Skin epidermis (tissue), 12 donors: Measurements from ENCODE around the gene PAFAH1B2.

Experiments used
- H3K27ac ChIP-seq, 21 experiments: fragments of 200-600 bp; sonication (generic) in 11 of 21; one replicate each; pipeline ENCODE4 v1.5.0; 2020; ENCODE audit warnings: mild to moderate bottlenecking in 3 of 21, inconsistent platforms in 2 of 21, moderate library complexity in 2 of 21
- H3K4me3 ChIP-seq, 7 experiments: fragments of 200-600 bp; sonication (generic) in 2 of 7; one replicate each; pipeline ENCODE4 v1.5.0; 2020; ENCODE audit warnings: inconsistent platforms in 2 of 7, mild to moderate bottlenecking in 2 of 7, moderate library complexity in 1 of 7

The PAFAH1B2 gene

GRCh38 chr11:117214404-117215110 is 70.5 kb downstream of the PAFAH1B2 start:
- H3K27ac ChIP-seq = no peak overlapping the region
- H3K4me3 ChIP-seq = no peak overlapping the region

- H3K4me3 ChIP-seq = no peak overlapping the region
- H3K27ac ChIP-seq = peak overlapping the region in 11 of 21 experiments; percentile 8 to 81 (median 55)
Observed at GRCh38 chr11:117217141-117218084, 73.3 kb downstream of the PAFAH1B2 start.

- Histone ChIP-seq H3K4me3 (no peak overlapping the region), H3K27ac (peak overlapping the region in 11 of 21 experiments; percentile 8 to 81 (median 55))
Observed at GRCh38 chr11:117218133-117218915, 74.2 kb downstream of the PAFAH1B2 start.

- no peak overlapping the region for H3K4me3 ChIP-seq
- H3K27ac ChIP-seq = peak overlapping the region in 7 of 21 experiments; percentile 3 to 81 (median 58)
Observed at GRCh38 chr11:117219001-117219400, 74.9 kb downstream of the PAFAH1B2 start.

- H3K4me3 ChIP-seq = no peak overlapping the region
- peak overlapping the region in 6 of 21 experiments; percentile 5 to 80 (median 60) for H3K27ac ChIP-seq
Observed at GRCh38 chr11:117219455-117219854, 75.4 kb downstream of the PAFAH1B2 start.

GRCh38 chr11:117219995-117220394 is 75.9 kb downstream of the PAFAH1B2 start:
- Histone ChIP-seq H3K27ac (peak overlapping the region in 11 of 21 experiments; percentile 1 to 80 (median 55)), H3K4me3 (no peak overlapping the region)

GRCh38 chr11:117220568-117220967 is 76.5 kb downstream of the PAFAH1B2 start:
- Histone ChIP-seq H3K27ac (peak overlapping the region in 14 of 21 experiments; percentile 4 to 80 (median 61)), H3K4me3 (no peak overlapping the region)

GRCh38 chr11:117220999-117221774 is 77.1 kb downstream of the PAFAH1B2 start:
- H3K4me3 ChIP-seq = no peak overlapping the region

GRCh38 chr11:117221775-117222517 is 77.9 kb downstream of the PAFAH1B2 start:
- no peak overlapping the region for H3K4me3 ChIP-seq
- peak overlapping the region in 10 of 21 experiments; percentile 4 to 80 (median 61) for H3K27ac ChIP-seq

More at GRCh38 chr11:117220999-117221774, 77.1 kb downstream of the PAFAH1B2 start:
- H3K27ac ChIP-seq = peak overlapping the region in 17 of 21 experiments; percentile 4 to 80 (median 56)

GRCh38 chr11:117222991-117223740 is 79.1 kb downstream of the PAFAH1B2 start:
- Histone ChIP-seq H3K4me3 (no peak overlapping the region), H3K27ac (peak overlapping the region in 5 of 21 experiments; percentile 8 to 80 (median 43))

GRCh38 chr11:117223741-117224689 is 79.9 kb downstream of the PAFAH1B2 start:
- Histone ChIP-seq H3K4me3 (no peak overlapping the region), H3K27ac (peak overlapping the region in 4 of 21 experiments; percentile 8 to 47 (median 42))

GRCh38 chr11:117225553-117226170 is 81.6 kb downstream of the PAFAH1B2 start:
- H3K4me3 ChIP-seq = no peak overlapping the region
- H3K27ac ChIP-seq = no peak overlapping the region
